GM19351 (cell line): Measurements from ENCODE around the gene CLEC20A.

Experiments used
- ATAC-seq: cut with Tn5 transposase; IDR thresholded peaks from one replicate; pipeline ENCODE4 v1.9.1; 2021; ENCODE audit warnings: mild to moderate bottlenecking, moderate library complexity; ENCODE audit not compliant: unreplicated experiment

Gene CLEC20A

DNA sequence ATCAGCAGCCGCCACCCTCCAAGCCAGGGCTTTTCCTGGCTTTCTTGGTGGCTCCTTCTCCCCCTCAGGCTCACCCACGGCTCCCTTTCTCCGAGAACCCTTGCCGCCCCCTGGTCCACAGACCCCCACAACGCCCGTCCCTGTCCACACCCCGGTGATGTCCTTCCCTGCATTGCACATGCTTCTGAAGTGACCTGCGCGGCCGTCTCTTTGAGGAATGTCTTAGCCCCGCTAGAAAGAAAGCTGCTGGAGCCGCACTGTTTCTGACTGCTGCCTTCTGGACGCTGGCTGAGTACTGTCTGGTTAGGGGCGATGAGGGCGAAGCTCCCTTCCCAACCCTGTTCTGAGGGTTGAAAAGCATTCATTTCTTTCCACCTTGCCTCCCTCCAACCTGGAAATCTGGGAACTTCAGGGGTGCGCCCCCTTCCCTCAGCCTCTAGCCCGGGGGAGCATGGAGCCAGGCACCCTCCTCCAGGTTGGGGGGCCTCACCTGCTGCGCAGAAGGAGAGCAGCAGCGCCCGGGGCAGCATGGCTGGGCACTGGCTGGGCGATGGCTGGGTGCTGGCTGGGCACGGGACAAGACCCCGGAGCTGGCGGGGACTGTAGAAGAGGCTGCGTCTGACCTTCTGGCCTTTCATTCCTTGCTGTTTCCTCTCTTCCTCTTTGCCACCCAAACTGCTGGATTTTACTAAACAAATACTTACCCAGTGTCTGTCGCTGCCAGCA, at the start of gene CLEC20A:
Gene CLEC20A, minus strand, starts transcription at position 555 of the 726 bp plus-strand sequence. Its CDS starts 25 bp downstream, at position 530.
- ATAC-seq, result no peak

DNA sequence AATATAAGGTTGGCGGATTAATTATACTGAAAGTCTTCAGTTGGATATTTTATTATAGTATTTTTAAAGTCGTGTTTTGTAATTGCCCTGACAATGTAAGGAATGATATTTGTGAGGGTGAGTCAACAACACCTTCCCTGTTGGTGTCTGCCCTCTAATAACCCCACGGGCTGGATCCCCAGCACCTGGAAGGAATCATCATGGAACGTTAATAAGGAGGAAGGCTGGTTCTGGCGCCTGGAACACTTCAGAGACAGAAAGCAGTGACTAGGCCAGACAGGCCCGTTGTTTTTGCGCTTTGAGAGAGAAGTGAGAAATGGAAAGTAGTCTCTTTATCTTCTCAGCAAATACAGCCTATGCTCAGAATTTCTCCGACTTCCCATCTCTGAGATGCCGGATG, 47.8 kb upstream of the CLEC20A start:
- ATAC-seq, result no peak

DNA sequence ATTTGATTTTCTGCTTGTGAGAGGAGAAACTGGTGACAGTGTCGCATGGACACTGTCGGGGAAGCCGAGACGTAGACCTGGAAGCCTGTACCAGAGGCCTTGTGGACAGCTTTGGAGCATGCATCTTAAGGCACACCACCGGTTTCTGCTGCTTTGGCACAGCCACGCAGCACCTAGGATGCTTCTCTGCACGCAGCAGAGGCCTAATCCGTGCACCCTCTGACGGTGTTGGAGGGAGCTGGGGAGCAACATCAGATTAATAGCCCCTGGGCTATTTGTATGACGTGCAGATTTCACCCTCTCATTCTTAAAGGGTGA, 46.5 kb upstream of the CLEC20A start:
- ATAC-seq, result peak; percentile 36

DNA sequence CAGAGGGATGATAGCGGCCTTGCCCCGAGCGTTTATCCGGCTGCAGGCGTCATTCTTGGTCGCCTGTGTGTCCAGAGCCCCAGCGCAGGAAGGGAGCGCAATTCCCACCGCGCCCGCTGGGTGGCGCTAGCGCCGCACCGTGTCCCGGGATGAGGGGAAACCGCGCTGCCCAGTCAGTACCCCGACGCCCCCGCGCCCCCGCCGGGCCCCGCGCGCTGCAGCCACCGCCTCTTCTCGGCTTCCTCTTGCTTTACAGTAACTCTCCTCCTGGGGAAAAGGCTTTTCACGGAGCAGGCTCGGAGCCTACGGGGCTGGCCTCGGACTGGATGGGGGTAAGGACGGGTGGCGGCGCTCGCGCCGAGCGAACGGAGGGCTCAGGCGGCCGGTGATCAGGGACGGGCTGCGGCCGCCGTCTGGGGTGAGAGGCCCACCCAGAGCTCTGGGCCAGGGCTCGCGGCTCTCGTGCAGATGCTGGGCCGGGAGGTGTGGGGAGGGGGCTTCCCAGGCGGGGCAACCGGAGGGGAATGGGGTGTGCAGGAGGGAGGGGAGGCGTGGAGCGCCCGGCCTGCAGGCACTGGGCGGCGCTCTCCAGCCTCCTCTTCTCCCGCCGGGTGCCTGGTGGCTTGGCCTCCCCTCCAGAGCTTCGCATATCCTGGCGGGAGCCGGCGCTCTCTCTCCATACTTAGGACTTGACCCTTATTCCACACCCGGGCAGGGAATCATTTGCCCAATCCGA, 46.0 kb upstream of the CLEC20A start:
- peak; percentile 78 for ATAC-seq

DNA sequence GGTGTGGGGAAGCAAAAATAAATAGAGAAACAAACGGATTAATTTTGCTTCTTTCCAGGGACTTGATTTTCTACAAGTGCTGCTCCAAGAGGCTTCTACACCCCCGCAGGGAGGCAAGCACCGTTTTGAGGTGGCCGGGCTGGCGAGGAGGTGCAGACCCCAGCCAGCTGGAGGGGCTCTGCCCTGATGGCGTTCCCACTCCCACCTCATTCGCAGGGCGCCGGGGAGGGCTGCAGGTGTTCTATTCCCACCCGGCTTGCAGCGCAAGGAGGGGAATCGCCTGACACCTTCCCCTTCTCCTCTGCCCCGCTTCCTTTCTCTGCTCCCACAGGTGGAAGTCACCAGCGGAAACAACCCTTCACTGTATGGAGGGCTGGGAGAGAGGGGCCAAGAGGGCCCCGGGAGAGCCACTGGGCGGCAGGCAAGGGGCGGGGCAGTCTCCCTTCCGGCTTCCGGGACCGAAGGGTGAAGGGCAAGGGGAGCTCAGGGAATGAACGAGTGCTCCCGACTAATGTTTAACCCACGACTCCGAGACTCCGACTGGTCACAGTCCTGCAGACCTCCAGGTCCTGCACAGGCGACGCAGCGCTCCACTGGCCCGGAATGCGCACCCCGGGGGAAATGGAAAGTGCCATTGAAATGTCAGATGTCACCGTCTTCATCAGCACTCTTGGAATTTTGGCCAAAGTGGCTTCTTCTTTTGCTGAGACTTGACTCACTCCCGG, 45.2 kb upstream of the CLEC20A start:
- peak; percentile 39 for ATAC-seq

DNA sequence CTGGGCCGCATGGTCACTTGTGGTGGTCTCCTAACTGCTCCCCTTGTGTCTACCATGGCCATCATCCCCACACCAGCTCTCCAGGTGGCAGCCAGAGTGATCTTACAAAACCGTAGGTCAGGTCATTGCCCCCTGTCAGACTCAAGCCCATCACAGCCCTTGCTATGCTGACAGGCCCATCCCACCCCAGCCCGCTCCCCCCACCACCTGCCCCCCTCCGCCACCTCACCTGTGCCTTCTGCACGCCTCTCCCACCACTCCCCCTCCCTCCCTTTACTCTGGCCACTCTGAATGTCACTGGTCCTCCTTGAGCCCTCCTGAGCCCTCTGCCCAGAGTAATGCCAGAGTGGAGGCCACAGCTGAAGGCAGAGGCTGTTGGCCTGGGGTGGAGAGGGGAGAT, 44.6 kb upstream of the CLEC20A start:
- no peak for ATAC-seq

DNA sequence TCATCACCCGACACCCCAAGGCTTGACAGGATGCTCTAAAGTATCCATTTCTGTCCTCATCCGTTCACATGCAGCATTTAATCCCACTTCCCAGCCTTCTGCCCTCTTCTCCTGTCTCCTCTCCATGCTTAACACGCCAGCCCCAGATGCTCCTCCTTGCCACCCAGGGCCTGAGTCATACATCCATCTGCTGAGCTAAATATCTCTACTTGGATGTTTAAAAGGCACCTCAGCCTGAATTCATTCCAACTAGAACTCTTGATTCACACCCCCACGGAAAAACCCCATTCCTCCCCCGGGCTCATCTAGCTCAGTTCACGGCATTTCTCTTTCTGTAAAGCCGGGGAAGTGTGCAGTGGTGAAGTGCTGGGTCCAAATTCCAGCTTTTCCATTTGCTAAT, 43.9 kb upstream of the CLEC20A start:
- no peak for ATAC-seq

DNA sequence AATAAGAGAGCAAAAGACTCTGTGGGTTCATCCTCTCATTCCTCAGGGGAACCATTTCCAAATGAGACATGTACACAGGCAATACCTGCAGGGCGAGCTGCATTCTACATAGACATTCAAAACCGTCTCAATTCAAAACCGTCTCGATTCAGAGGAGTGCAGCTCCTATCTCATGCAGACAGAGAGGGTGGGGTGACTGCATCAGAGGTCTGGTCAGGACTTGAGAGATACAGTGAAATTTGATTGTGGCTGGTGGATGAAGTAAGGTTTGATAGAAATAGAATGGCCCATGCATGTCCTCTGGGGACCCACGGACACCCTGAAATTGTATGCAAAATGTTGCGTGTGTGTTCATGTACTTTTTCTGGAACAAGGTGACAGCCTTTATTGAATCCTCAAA, 43.4 kb upstream of the CLEC20A start:
- ATAC-seq, result no peak

DNA sequence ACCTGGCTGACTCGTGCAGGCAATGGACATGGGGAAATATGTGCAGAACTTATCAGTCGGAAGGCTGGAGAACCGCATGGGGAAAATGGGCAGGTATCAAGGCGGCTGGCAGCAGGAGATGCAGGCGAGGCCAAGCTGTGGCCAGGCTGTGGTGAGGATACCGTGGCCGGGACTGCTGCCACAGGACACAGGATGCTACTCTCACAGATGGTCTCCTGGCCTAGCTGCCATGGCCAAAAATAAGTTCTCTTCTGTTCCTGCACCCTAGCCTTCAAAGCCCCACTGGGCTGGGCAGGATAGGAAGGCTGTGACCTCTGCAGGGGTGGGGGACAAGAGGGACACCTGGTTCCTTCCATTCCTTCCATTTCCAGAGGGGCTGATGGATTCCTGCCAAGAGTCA, 42.5 kb upstream of the CLEC20A start:
- ATAC-seq, result no peak

DNA sequence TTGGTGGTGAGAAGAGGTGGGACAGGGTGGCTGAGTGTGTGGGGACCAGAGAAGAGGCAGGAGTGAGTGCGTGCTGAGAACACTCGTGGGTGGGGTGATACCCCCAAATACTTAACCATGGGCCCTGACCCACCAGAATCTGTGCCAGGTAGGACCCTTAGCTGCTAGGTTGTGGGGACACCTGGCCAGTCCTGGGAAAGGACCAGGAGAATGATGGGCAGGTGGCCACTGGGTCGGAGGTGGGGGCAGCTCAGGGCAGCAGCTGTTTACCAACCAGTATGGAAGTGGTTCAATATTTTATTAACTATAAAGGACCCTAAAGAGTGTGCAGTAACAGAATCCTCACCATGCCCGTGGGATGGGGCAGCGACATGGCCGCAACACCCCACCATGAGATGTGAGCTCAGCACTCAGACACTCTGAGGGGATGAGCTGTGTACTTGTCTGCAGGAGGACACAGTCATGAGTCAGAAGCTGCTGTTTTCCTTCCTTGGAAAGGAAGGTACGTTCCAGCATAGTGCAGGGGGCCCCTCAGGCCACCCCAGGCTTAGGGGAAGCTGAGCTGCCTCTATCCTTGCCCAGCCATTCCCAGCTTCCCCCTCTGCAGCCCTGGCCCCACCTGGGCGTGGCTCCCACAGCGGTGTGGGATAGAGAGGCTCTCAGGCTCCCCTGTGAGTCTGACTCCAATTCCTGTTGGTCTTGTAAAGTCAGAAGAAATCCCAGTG, 41.6 kb upstream of the CLEC20A start:
- no peak for ATAC-seq

DNA sequence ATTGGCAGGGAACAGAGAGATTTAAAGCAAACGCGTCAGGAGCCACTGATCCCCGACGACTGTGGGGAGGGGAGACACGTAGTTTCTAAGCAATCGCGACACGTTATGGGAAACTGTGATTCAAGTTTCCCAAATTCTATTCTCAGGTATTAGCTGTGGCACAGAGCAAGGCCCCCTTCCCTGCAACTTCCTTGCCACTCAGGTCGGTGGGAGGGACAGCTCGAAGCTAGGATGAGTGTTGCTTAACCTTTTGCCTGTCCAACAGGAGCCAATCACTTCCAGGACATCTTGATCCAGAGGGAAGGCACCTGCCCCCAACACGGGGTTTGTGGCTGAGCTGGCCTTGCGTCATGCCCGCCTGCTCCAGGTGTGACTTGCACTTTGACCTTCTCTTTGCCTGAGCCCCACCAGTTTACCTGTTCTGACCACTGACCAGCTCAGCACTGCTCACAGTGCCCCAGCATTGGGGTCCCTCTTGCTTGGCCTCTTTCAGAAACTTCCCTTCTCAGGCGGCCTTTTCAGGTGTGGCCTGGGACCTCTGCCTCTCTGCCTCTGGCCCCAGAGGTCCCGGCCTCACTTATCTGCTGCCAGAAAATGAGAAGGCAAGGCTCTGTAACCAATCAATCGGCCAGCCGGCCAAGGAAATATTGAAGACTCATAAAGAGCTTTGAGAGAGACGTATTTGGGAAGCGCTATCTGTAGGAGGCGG, 40.8 kb upstream of the CLEC20A start:
- no peak for ATAC-seq

DNA sequence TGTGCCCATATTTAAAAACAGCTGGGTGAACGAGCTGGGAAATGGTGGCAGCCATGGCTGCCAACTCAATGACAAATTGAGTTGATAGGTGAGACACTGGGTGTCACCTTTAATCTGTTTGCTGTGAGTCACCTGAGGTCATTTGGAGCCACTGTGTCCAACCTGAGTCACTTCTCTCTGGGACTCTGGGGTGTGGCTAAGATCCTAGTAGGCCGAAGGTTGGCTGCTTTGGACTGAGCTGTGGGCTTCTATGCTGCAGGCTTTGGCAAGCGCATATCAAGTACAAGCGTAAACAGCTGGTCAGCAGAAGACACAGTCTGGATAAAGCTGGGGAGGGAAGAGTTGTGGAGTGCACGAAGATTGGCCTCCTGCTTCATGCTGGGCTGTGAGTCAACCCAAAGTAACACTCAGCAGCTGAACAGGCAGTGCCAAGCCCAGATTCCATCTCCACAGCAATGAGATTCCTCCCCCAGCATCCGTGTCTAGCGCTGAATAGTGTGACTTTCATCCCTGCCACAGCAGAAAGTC, 40.1 kb upstream of the CLEC20A start:
- ATAC-seq, result no peak

DNA sequence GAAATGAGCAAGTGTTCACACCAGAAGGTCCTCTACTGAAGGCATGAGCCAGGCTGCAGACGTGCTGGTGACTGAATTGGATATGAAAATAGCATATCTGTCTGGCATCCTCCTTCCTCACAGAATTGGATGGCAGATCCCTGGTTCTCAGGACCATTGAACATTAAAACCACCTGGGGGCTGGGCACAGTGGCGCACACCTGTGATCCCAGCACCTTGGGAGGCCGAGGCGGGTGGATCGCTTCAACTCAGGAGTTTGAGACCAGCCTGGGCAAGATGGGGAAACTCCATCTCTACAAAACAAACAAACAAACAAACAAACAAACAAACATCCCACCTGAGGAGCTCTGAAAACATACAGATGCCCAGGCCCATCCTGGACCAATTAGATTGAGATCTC, 39.6 kb upstream of the CLEC20A start:
- no peak for ATAC-seq

DNA sequence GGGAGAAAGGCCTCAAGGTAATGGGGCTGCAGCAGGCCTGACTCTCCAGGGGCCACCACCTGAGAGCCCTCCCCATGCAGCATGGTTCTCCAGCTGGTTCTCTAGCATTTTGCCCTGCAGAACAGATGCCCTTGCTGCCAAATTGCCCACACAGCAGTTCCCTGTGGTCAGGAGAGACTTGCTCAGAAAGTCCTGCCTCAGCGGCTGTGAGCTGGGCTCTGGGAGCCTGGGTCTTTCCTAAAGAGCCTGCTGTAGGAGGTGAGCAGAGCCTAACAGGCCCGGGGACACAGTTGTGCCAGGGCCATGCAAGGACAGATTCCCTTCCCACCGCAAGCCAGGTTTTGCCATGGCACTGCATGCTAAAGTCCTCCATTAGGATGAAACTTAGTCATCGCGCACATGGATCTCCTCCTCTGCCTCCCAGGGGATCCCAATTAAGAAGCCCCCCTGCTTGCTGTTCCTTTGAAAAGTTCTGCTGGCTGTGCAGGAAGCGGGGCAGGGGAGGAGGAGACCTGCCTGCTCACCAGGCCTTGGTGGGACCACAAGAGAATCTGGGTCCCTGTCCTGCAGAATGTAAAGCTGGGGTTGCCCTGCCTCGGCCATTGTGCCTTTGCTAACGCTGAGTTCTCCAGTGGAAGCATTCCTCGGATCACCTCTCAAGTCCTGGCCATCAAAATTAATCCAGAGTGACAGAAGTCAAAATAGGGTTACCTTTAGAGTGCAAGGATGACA, 37.5 kb upstream of the CLEC20A start:
- no peak for ATAC-seq

DNA sequence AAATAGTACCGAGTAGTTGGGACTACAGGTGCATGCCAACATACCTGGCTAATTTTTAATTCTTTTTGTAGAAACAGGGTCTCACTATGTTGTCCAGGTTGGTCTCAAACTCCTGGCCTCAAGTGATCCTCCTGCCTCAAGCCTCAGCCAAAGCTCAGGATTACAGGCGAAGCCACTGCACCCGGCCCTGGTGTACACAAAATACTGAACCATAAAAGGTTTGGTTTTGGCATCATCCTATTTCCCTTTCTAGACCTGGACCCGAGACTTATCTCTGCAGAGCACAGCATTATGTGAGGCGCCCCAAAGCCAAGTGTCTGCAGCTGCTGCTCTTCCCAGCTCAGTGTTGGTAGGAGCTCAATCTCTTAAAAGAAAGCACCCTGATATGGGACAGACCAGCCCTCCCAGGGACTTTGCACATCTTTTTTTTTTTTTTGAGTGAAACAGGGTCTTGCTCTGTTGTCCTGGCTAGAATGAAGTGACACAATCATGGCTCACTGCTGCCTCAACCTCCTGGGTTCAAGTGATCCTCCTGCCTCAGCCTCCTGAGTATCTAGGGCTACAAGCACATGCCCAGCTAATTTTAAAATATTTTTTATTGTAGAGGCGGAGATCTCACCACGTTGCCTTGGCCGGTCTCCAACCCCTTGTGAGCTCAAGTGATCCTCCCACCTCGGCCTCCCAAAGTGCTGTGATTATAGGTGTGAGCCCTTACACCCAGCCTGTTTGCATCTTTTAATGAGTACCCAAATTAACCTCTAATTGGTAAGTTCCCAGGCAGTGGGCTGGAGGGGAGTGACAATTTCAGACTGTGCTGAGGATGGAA, 36.6 kb upstream of the CLEC20A start:
- no peak for ATAC-seq

DNA sequence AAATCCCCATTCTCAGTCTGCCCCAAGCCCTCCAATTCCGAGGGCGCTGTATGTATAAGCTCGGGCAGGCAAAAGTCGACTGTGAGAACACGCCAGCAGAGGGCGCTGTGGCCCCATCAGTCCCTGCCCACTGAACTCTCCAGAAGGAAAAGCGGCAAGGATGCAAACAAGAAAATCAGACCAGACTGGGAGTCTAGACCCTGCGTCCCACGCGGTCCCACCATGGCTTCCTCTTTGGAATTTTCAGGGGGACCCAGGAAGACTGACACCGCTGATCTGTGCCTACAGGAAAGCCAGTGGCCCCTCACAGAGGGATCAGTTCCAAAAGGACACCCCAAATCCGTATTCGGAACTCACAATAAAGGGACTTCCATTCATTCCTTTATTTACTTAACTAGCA, 35.6 kb upstream of the CLEC20A start:
- ATAC-seq, result peak; percentile 82

DNA sequence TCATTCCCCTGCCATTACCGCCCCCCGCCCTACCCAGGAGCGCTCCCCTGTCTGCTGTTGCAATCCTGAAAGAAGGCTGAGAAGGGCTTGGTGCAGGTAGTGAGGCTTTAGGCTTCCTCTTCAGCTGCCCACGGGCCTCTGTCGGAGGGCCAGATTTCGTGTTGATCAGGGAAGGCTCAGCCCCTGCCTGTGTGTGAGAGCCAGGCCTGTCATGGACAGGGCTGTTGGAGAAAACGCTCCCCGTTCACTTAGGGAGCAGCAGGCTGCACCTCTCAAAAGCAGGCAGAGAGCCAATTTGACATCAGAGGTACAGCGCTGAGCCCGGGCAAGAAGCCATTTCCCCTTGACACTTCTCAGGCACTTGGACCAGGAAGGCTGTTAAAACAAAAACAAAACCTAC, 35.1 kb upstream of the CLEC20A start:
- peak; percentile 10 for ATAC-seq

DNA sequence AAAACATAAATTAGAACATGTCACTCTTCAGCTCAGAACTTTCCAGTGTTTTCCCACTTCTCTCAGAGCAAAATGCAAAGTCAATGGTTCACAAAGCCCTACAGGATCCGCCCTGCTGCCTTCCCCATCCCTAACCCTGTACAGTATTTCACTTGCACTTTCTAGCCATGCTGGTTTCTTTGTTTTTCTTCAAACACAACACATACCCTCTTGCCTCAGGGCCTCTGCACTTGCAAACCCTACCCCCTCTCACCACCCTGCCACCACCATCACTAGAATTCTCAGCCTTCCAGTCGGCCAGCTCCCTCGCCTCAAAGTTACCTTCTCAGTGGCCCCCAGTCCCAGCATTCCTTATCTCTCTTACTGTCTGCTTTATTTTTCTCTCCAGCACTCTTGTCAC, 33.7 kb upstream of the CLEC20A start:
- no peak for ATAC-seq

DNA sequence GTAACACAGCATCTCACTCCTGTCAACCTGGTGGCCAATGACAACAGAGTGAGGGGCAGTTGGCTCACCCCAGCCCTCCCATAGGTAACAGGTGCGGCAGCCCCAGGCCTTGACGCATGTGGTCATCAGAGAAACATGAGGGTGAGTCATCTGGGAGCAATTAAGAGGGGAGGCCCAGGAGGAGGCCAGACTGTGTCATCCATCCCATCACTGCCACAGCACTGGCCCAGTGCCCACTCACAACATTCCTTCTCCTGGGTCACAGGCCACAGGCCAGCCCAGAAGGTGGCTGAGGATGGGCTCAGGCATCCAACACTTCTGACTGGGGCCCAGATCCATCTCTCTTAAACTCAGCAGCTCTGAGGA, 33.3 kb upstream of the CLEC20A start:
- no peak for ATAC-seq
